Transverse colon (tissue), 3 donors: ENCODE data around the gene MRPL34.

Source experiments
- CTCF ChIP-seq, 5 experiments: fragments of 200-600 bp in 3 of 5; fragments of 450-650 bp in 2 of 5; sonication (generic) in 3 of 5; IDR thresholded peaks; 1 replicate in 2 of 5; 2 replicates in 3 of 5; pipeline ENCODE4 v1.5.1; 2016 to 2017; ENCODE audit warnings: antibody characterized with exemption in 5 of 5, inconsistent platforms in 3 of 5, mild to moderate bottlenecking in 2 of 5, moderate library complexity in 1 of 5
- POLR2A ChIP-seq: fragments of 450-650 bp; IDR thresholded peaks from one replicate; pipeline ENCODE4 v1.6.1; 2016; ENCODE audit warnings: antibody characterized with exemption, mild to moderate bottlenecking, moderate library complexity

- TF ChIP-seq CTCF (IDR thresholded peaks at IDR 0.05) (no peak), POLR2A (no peak)
These were observed 39.6 kb upstream of the MRPL34 start for GRCh38 chr19:17266026-17266425.
